Ovary (tissue), 3 donors: ENCODE measurements around the gene TSPOAP1.

Source experiments
- CTCF ChIP-seq, 3 donors: fragments of 450-650 bp in 2 of 3; fragments of 200-600 bp in 1 of 3; IDR thresholded peaks; one replicate each; pipeline versions ENCODE4 v1.5.1 to v1.8.0; 2016 to 2022; ENCODE audit warnings: antibody characterized with exemption in 3 of 3, mild to moderate bottlenecking in 1 of 3
- EP300 ChIP-seq: sonication (generic); formaldehyde crosslinking; IDR thresholded peaks from one replicate; pipeline ENCODE4 v1.6.1; 2017; ENCODE audit warnings: antibody characterized with exemption
- POLR2A ChIP-seq: fragments of 450-650 bp; IDR thresholded peaks from one replicate; pipeline ENCODE4 v1.6.1; 2017; ENCODE audit warnings: antibody characterized with exemption, mild to moderate bottlenecking, moderate library complexity
- donor health status: DM: no; HTN: no; CAD: no.

GRCh38 chr17:58328195-58329034 is at the start of gene TSPOAP1:
- TF ChIP-seq CTCF (IDR thresholded peaks at IDR 0.05) (no peak), POLR2A (no peak), EP300 (no peak)
